Left ventricle myocardium superior (tissue), 1 donor: ENCODE measurements around the gene SCN11A. TPM values are rescaled to one million over a fixed set of nuclear protein-coding genes. Genes with fewer than 3 reads are reported as not detected.
"Not testable (repeated sequence)": the region's sequence is repeated elsewhere in the genome, so short reads cannot be mapped to it uniquely, and the experiment has no call there.

Experiments
- ATAC-seq: fragments of 200-7000 bp; cut with Tn5 transposase; one replicate; pipeline ENCODE4 v1.9.1; 2020; ENCODE audit warnings: mild to moderate bottlenecking, moderate library complexity
- DNase-seq: peaks from one replicate; pipeline ENCODE4 v3.0.0-alpha.2; 2020
- intact Hi-C: fragments of 100-400 bp; cut with micrococcal nuclease; formaldehyde crosslinking; loops from one replicate; pipeline ENCODE4 v1.11.0; 2022
- total RNA-seq: library from RNA; stranded (reverse); fragmentation: NEBNext Ultra II Directional; extraction: Animal tissue kit (Norgen Biotek cat#: 25700); gene quantifications from one replicate; pipeline ENCODE4 v1.2.1, GENCODE V29; 2021
- donor health status: DM: no; HTN: yes; CAD: no; lungs with severe emphysema.

SCN11A gene
- total RNA-seq, 1 donor from 2014 or later = not detected

DNA sequence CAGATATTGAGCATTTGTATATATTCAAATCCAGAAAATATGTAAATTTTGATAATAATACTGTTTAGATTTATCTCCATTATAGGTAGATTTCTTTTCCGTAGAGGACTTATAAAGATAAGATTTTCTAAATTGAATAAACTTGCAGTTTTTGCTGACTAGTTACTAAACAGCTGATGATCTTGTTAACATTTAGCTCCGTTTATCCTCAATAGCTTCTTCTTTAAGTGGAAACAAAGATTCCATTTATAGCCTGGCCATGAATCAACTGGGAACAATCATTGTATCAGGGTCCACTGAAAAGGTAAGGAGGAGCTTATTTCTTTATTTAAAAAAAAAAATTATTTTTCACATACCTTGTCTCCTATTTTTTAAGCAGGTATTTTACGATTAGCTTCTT lies 16.8 kb upstream of the SCN11A start:
- DNase-seq = no peak
- intact Hi-C loops = no loop called here
- no peak for ATAC-seq

DNA sequence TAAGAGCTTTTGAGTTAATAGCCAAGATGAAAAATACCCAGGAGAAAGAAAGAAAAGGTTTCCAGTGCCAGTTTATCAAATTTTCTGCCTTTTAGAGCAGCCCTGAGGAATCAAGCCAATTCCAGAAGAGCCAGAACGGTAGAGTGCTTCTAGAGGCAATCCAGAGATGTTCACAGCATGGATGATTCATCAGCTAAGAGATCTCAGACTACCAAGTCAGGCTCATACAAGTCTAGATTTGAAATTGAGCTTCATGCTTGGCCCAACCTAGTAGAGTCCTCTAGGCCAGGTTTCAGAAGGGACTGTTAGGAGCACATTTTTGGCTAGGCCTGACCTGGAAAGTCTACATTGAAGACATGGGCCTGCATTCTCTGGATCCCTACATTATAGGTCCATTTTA lies 15.5 kb upstream of the SCN11A start:
- intact Hi-C loops = no loop called here
- DNase-seq (no peak), ATAC-seq (no peak)

DNA sequence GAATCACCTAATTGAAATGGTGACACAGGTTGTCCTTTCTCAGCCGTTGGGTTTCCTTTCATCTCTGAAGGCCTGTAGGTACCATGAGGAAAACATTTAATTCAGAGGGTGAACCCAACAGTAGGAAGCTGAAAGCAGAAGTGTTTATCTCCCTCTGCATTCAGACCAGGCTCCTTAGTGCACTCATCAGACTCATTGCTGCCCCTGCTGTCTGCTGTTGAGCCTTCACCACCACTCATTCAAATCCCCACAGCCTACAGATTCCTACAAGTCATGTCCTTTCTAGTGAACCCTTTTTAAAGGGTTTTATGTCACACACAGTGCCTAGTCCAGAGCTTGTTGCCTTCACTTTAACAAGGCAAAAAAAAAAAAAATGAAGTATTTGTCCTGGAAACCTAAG lies 13.5 kb upstream of the SCN11A start:
- intact Hi-C loops = no loop called here
- DNase-seq (no peak), ATAC-seq (peak; percentile 50)

DNA sequence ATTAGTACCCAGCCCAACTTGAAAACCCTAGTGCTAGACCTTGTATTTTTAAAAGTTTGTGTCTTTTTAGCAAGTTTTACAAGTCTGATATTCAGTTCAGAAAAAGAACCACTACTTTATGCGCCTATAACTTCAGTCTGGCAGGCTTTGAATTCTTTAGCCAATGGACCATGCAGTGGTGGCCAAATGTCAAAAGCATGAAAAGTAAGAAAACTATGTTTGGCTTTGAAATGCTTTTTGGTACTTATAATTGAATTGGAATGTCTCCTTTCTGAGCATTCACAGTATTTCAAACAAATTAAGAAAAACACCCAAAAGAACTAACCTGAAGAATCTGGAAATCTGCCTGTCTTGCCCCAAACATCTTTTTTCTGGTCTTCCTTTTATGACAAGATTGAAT lies 12.9 kb upstream of the SCN11A start:
- DNase-seq = no peak
- intact Hi-C loops = no loop called here
- ATAC-seq = no peak

DNA sequence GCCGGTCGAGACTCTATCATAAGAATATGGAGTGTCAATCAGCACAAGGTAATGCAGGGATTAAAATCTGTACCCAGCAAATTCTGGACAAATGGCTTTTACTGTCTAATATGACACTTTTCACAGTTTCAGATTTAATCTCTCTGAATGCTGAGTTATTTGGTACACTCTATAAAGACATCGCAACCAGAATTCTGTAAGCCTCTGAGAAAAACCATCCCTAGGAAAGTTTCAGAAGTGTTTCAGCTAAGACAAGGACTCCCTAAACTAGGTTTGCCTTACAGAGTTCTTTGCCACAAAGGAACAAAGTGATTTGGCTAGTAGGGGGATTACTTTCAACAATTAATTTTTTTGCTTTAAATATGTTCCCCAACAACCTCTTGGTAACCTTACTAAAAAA lies 11.4 kb upstream of the SCN11A start:
- DNase-seq (no peak), ATAC-seq (no peak)
- intact Hi-C loops = no loop called here

DNA sequence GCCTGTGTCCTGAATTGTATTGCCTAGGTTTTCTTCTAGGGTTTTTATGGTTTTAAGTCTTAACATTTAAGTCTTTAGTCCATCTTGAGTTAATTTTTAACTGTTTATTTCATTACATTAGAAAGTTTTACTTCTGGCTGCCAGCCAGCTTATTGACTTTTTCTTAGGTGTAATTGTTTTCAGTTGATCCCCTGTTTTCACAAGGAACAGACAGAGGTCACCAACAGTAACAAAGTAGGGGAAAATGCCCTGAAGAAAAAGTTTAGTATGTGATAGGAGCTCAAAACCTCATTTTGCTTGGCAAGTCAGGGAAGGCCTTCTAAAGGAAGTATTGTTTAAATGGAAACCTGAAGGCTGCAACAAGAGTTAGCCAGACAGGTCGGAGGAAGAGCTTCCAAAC lies 10.4 kb upstream of the SCN11A start:
- no peak for DNase-seq
- intact Hi-C loops = no loop called here
- ATAC-seq = no peak

DNA sequence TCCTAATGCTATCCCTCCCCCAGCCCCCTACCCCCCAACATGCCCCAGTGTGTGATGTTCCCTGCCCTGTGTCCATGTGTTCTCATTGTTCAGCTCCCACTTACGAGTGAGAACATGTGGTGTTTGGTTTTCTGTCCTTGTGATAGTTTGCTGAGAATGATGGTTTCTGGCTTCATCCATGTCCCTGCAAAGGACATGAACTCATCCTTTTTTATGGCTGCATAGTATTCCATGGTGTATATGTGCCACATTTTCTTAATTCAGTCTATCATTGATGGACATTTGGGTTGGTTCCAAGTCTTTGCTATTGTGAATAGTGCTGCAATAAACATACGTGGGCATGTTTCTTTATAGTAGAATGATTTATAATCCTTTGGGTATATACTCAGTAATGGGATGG lies 9.5 kb upstream of the SCN11A start:
- DNase-seq, ATAC-seq: not testable (repeated sequence)

DNA sequence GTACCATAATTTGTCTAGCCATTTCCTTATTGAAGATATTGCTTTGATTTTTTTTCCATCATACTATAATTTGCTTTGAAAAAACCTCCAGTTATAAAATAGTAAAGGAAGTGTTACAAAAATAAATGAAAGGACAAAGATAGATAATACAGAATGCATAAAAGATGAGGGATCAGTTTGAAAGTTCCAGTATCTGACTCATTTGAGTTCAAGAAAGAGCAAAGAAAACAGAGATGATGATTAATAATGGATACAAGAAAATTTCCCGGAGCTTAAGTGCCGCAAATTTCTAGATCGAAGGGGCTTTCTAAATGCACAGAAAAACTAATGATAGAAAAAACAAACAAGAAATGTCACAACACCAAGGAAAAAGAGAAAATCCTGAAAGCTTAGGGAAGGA lies 4.4 kb upstream of the SCN11A start:
- no peak for DNase-seq
- intact Hi-C loops = no loop called here
- ATAC-seq = no peak

More for the DNA sequence above, 9.5 kb upstream of the SCN11A start:
- intact Hi-C loops = not testable (repeated sequence)

DNA sequence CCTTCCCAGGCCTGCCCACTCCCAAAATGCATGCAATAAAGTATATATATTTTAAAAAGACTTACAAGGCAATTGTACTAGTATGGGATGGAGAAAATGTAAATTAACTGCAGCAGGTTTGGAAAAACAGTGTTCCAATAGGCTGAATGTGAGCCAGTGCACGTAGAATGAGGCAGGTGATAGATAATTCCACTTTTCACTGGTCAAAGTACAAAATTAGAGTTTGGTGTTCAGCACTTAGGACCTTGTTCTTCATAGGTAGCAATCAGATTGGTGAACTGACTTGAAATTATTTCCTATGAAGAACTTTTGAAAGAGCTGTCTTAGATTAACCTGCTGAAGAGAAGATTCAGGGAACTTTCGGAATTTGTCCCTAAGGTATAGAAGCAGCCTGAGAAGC lies 2.0 kb upstream of the SCN11A start:
- ATAC-seq (no peak), DNase-seq (no peak)
- intact Hi-C loops = no loop called here

DNA sequence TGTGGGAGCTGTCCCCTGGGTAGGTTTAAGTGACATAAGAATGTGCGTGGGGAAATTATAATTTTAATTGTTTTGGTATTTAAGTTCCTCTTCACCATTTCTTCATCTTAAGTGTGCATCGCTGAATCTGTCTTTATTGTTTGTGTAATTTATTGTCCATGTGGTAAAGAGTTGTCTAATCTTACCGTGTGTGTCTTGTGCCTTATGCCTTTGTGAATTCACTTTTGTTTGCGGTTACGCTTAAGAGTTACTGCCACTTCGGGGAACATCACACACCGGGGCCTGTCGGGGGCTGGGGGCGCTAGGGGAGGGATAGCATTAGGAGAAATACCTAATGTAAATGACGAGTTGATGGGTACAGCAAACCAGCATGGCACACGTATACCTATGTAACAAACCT lies 839 bp upstream of the SCN11A start:
- no peak for DNase-seq
- intact Hi-C loops = no loop called here
- ATAC-seq = no peak

DNA sequence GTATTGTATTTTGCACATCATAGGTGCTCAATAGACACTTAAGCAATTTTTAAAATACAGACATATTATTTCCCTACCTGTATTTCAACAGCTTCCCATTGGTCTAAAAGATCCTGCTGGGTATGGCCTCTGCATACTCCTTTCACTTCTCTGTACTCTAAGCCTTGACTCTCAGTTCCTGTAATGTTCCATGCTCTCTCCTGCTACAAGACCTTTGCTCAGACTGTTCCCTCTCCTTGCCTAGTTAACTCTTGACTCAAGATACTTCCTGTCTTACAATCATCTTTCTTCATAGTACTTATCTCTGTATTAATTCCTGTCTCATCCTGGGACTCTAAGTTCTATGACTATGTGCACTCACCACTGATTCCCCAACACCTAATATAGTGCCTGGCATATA lies 1.7 kb downstream of the SCN11A start:
- intact Hi-C loops = no loop called here

DNA sequence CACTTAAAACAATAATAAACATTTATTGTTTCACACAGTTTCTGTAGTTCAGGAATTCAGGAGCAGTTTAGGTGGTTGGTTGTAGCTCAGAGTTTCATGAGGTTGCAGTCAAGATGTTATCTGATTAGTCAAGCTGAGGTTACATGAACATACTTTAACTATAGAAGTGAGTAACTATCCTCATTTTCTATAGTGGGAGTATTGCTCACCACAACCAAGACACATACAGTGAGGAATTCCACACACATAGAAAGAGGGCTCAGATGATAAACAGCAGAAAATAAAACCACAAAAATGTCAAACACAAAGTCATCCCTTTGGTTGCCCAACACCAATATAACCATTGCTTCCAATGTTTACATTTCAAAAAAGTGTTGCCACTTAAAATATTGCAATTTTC lies 13.6 kb downstream of the SCN11A start:
- ATAC-seq = no peak
- intact Hi-C loops = no loop called here
- DNase-seq = no peak

More for the DNA sequence above, 1.7 kb downstream of the SCN11A start:
- DNase-seq = no peak
- no peak for ATAC-seq

DNA sequence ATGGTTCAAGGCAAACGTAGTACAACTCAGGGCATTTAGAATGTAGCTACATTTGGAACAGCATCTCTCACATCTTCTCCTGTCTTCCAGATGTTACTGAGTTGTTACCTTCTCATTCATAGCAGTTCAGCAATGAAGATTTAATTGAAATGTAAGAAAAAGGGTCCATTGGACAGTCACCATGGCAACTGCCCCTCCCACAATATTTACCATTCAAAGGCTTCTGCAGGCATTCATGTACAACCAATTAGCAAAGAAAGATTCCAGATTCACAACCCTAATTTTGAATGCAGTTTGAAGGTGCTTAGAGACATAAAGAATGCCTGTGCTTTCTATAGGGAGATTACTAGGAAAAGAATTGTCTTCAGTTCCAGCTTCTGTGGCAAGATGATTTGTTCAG lies 22.2 kb downstream of the SCN11A start:
- ATAC-seq (no peak), DNase-seq (no peak)
- intact Hi-C loops = no loop called here

DNA sequence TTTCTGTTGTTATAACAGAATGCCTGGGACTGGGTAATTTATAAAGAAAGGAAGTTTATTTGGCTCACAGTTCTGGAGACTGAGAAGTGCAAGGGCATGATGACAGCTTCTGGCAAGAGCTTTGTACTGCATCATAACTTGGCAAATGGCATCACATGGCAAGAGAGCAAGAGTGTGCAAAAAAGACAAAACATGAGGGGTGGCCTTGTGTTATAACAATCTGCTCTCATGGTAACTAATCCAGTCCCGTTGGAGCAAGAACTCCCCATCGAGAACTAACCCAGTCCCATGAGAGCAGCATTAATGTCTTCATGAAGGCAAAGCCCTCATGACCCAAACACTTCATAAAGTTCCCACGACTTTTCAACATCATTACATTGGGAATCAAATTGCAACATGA lies 23.2 kb downstream of the SCN11A start:
- intact Hi-C loops = no loop called here
- ATAC-seq (peak; percentile 36), DNase-seq (no peak)

DNA sequence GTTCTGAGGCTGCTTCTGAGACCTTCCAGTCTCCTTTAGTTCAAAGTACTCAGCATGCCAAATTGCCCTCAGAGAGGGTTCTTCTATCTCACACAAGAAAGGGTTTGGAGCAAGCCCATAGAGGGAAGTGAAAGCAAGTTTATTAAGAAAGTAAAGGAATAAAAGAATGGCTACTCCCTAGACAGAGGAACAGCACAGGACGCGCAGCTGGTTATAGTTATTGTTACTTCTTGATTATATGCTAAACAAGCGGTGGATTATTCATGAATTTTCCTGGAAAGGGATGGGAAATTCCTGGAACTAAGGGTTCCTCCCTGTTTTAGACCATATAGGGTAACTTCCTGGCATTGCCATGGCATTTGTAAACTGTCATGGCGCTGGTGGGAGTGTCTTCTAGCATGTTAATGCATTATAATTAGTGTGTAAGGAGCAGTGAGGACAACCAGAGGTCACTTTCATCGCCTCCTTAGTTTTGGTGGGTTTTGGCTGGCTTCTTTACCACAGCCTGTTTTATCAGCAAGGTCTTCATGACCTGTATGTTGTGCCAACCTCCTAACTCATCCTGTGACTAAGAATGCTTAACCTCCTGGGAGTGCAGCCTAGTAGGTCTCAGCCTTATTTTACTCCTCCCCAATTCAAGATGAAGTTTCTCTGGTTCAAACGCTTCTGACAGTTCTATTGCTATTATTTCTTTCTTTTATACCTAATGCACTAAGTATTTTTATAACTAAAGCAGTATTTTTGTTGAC lies 26.3 kb downstream of the SCN11A start:
- DNase-seq (no peak), ATAC-seq (no peak)
- intact Hi-C loops = no loop called here

DNA sequence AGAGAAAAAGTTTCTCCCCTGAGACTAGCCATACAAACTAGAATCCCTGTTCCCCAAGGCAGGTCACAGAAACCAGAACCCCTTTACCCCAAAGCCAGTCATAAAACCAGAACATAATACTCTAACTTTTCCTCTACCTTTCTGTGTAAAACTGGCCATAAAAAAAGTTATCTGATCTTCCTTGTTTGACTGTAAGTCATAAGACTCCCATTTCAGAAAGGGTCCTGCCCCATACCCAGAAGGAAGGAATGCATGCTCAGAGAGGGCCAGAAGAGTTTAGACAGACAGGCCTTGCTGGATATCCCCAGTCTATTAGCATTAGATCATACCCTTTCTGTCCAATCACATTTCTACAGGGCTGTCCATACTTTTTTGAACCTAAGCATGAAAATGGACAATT lies 27.2 kb downstream of the SCN11A start:
- ATAC-seq = no peak
- DNase-seq = no peak
- intact Hi-C loops = no loop called here

DNA sequence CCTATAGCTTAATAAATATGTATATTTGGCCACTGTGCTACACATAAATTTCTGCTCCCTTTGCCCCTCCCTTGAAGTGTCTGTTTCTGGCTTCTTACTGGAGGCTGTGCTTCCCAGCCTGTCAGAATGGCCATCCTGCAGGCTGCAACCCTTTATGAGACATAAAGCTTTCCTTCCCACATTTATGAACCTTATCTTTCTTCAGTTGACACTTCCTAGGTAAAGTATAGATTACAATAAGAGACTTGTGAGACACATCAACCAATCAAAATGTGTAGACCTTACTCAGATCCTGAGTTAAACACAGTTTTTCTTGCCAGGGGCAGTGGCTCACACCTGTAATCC lies 29.5 kb downstream of the SCN11A start:
- no peak for ATAC-seq
- intact Hi-C loops = no loop called here

DNA sequence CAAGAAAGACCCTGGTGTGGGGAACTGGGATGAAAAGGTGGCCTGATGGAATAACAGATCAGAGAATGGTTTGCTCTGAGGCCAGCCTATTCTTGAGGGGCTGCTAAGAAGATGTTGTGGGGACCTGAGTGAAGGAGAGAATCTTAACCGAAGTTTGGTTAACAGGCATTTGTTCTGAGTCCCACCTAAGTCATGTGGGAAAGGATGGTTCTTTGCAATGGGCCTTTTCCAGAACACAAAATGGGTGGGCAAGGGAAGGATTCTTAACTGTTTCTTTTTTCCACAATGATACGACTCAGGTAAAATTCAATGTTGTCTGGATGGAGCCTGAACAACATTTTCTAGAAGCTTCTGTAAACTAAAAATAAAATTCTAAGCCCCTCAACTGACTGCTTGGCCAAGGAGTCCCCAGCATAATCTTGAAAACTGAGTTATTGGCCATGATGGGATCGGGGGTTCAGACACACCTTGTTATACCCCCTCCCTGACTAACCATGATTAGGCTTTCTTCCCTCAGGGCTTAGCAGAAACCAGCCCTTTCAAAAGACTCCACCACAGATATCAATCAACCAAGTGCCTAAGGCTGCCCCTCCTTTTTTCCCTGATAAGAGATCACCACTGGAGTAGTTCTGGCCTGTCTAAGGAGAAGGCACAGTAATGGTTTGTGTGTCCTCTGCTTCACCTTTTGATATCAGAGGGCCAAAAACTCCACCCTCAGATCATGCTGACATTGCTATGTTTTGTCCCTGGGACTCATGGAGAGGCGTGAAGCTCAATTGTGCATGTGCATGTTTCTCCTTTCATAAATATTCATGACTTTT lies 30.1 kb downstream of the SCN11A start:
- intact Hi-C loops = no loop called here
- no peak for DNase-seq
- no peak for ATAC-seq

More for the DNA sequence above, 29.5 kb downstream of the SCN11A start:
- no peak for DNase-seq

DNA sequence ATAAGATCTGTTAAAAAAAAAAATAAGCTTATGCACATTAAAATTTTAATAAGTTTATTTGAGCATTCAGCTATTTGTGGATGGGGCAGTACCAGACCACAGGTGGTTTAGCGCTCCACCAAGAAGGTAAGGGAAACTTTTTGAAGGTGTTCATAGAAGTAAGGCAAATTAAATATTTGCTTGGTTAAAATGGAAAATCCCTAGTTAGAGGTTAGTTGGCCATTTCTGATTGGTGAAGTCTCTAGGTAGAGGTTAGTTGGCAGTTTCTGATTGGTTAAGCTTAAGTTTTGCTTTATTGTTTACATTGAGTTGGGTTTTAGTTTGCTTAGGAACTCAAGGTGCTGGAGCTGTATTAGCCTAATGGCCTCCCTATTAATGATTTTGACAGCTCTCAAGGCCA lies 30.7 kb downstream of the SCN11A start:
- intact Hi-C loops = no loop called here
- DNase-seq = no peak
- no peak for ATAC-seq

DNA sequence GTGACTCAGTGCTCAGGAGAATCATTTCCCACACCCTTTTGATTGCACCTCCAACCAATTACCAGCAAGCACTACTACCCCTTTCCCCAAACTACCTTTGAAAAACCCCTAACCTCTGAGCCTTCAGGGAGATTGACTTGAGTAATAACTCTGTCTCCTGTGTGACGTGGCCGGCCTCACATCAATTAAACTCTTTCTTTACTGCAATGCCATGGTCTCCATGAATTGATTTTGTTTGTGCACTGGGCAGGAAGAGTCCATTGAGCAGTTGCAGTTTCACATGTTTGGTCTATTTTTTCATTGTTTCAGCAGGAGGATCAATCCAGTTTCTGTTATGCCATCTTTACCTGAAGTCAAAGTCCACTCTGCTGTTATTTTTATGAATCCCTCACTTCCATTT lies 32.4 kb downstream of the SCN11A start:
- intact Hi-C loops = no loop called here
- DNase-seq (no peak), ATAC-seq (no peak)

DNA sequence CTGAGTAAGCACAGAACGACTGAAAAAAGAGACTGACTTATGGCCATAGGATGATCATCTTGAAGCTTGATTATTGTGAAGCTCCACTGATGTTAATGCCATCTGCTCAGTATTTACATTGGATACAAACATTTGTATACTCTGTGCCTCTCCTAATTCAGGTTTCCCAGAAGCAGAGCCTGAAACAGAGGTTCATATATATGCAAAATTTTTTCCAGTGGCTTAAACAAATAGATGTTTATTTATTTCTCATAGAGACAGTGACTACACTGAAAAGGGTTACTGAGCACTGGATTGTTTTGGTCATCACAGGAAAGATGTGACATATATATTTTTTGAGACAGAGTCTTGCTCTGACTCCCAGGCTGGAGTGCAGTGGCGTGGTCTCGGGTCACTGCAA lies 36.3 kb downstream of the SCN11A start:
- no peak for ATAC-seq
- intact Hi-C loops = no loop called here
- DNase-seq = no peak
